ENCODE results near the gene DCBLD2.

GRCh38 chr3:98791341-98792325 lies 109.9 kb downstream of the DCBLD2 start:
- TF ChIP-seq EZH2phosphoT487 (IDR thresholded peaks at IDR 0.05; ENCODE audit: insufficient read depth, low read depth) (no peak), EZH2 (IDR thresholded peaks at IDR 0.05; ENCODE audit: insufficient read depth, poor library complexity, severe bottlenecking) (no peak)

All from GM23248 (cell line).